Stimulated activated CD4-positive, alpha-beta T cell treated with anti-CD3 and anti-CD28 coated beads, Interleukin-1b, Interleukin-23, amount 100 ng/mL, for 48 hours (primary cell): ENCODE results near the gene USP6NL.

Experiments used
- DNase-seq: peaks from one replicate; pipeline ENCODE4 v3.0.0-alpha.2; 2020

Gene USP6NL

DNA sequence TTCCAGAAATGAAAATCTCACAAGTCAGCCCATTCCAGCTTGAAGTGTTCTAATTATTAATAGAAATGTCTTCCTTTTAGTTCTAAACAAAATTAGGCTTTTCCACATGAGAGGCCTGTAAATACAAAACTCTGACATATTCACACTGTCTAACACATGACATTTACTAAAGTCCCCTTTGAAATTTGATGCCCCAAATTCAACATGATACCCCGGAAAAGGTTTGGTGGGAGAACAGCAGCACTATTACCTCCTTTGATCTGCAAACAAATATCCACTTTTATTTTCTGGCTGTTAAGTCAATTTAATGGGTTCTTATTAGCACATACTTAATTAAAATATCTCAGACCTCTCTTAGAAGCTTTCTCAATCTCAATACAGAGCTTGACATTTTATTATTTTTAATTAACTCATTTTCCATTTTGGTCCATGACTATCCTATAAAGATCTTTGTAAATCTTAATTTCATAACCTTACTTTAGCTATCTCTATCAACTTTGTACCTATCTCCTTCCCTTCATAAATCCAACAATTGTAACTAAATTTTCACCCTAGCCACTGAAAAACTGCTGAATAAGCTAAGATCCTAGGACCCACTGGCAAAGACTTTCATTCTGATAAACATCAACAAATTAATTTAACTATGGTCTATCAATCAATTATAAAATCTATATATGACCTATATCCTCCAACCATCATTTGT, 63.2 kb downstream of the USP6NL start:
- no peak for DNase-seq

DNA sequence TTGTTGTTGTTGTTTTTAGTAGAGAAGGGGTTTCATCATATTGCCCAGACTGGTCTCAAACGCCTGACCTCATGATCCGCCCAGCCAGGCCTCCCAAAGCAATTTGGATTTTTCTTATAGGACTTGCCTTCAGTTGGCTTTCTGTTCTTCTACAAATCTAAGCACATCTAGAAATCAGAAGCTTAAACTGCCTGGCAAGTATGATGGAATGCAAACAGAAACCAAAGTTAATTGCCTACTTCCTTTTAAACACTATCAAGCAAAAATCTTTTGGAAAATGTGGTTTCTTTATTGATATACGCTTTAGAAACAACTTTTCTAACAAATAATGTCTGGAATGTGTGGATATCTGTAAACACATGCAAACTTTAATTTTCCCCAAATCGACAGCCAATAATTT, 64.9 kb downstream of the USP6NL start:
- no peak for DNase-seq

DNA sequence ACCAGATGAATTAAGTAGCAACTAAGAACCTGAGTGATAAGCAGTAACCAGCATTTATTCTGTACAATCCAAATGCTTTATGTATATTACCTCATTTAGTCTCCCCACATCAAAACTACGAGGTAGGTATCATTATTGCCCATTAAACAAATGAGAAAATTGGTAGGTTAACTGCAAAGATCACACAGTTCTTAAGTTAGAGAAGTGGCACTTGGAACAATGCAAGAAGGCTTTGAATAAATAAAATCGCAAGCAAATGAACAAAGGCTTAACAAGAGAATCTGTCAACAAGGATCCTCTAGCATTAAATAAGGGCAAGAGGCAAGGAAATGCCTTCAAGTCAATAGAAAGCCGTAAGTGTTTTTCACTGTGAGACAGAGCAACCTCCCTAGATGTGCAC, 70.2 kb downstream of the USP6NL start:
- DNase-seq, result no peak

DNA sequence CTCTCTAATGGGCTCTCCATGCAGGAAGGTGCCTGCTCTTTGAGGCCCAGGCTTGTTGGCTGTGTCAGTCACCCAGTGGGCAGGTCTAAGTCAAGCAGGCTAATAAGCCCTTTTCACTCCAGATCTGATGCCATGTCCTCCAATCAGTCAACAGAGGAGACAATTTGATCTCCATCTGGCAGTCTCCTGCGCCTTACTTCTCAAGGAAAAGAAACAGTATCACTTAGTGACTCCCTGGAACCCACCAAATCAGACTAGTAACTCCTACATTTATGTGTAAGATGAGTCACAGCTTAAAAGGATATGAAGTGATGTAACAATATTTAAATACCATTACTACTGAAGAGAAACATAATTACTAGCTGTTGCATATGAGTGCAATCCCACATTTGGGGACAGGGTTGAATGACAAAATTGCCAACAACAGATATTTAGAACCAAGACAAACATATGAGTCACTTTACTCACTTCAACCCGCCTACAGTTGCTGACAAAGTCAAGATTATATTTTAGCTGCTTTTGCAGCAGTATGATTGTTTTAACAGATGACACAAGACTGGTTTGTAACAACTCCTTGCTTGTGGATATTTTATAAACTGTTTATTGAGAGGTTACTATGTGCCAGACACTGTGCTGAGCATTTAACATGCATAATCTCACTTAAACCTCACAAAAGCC, 72.1 kb downstream of the USP6NL start:
- no peak for DNase-seq

DNA sequence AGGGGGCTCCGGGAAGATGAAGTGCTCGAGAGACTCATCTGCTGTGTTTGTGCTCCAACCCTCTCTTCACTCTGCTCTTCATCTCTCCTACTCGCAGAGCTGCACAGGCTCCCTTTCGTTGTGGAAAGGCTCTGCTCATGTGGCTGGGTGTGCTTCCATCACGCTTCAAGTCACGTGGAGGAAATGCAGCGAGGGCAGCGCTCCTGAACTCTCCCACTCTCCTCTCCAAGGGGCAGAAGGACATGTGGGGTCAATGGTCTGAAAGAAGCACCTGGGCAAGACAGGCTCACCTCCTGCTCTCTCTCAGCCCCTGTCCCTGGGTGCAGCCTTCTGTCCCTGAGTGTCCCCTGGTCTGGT, 72.6 kb downstream of the USP6NL start:
- DNase-seq, result no peak

DNA sequence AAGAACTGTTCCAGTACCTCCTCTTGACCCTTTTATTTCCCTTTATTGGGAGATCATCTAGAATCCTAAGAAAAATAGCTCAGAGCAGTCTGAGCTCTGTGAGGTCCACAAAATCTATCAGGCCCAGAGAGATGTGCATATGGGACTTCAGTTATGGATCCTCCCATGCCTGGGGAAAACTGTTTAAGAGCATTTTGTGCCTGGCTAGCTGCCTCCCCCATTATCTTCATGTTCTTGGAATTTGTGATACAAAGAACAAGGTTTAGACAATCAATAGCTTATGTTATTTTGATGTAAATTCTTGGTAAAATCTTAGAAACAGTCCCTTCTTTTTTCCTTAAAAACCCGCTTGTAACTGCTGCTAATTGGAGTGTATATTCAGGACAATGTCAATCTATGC, 75.2 kb downstream of the USP6NL start:
- no peak for DNase-seq

DNA sequence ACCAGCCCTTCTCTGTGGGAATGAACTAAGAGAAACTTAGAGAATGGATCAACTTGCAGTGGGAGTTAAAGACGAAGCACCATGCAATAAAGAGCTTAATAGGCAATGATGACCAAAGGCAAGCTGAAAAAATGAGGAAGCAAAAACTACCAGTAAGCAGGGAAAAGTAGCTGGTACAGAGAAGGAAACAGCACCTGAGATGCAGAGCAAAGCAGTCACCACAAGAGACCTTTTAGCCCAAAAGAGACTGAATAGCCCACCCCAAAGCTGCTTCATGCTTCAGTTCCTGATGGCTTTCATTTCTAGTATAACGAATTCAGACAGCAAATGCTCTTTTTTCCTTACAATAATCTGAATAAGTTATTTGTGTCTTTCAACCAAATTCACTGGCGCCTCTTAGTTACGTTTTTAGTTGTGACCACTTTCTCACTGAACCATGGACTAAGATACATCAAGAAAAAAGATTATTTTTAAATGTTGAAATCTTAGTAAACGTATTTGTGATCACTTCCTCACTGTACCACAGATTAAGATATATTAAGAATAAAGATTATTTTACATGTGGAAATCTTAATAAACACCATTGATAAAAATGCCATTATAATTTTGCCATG, 76.0 kb downstream of the USP6NL start:
- no peak for DNase-seq

DNA sequence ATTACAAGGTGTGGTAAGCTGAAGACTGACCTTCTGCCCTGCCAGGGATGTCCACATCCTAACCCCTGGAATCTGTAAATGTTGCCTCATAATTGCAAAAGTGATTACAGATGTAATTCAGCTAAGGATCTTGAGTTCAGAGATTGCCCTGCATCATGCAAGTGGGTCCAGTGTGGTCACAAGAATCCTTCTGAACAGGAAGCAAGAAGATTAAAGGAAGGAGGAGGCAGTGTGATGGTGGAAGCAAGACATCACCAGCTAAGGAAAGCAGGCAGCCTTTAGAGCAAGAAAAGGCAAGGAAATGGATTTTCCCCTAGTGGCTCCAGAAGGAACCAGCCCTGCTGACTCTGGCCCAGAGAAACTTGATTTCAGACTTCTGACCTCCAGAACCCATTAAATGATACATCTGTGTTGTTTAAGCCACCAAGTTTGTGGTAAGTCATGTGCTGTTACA, 78.1 kb downstream of the USP6NL start:
- no peak for DNase-seq

DNA sequence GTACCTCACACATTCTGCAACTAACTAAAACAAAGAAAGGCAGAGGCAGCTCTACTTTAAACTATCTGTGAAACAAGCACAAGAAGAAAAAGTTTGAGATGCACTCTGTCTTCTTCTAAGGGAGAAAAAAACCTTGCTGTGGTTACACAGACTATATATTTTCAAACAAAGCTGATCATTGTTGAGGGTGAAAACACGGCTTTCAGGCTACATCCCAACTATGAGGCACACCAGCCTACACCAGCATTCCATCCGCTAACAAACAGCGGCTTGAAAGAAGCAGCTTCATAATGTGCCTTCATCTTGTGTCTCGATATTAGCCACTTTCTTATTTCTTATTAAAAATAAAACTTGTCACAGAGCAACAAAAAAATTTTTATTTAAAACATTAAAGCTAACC, 79.1 kb downstream of the USP6NL start:
- DNase-seq, result no peak

DNA sequence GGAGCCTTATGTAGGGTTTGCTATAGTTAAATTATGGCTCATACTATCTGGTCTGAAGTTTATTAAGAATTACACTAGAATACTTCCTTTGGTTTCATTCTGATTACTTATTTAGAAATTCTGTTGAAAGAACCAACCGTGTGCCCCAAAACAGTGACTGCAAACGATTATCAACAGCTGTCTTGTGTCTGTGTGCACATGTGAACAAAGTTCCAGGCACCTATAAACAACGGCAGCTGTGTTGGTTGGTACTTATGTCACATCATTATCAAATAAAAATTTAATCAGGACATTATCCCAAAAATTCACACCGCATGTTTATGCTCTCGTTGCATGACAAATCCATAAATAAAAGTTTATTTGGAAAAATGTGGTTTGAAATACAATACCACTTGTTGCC, 80.6 kb downstream of the USP6NL start:
- no peak for DNase-seq

DNA sequence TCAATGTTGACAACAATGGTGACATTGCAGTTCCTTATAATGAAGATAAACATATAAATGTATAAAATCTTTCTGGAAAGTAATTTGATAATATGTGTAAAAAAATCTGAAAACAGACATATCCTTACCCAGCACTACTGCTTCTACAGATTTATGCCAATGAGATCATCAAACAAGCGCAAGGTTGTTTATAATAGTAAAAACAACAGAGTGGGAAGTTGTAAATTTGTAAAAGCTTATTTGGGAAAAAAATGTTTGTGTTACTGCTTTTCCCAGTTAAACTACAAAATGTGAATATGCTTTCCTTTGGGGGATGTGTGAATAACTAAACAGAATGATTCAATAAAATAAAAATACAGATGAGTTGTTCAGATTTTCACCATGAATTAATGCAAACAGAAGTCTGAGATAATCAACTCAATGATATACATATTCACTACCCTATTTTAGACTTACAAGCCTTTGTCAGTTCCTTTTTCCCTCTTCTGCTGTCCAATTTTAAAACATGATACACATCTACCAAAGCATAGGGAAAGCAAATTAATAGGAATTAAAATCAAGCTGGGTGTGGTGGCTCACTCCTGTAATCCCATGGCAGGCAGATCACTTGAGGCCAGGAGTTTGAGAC, 82.1 kb downstream of the USP6NL start:
- no peak for DNase-seq

DNA sequence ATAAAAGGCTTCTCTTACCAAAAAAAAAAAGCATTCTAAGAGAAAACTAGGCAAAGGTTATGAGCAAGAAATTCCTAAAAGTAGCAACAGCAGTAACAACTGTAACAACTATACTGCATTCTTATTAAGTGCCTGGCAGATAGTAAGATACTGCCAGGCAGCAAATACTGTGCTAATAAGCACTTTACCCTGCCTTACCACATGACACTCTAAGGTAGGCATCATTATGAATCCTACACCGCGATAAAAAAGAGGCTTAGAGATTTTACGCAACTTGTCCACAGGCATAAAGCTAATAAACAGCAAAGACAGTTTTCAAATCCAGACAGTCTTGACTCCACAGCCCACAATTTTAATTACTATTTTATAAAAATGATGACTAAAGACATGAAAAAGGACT, 83.2 kb downstream of the USP6NL start:
- DNase-seq, result no peak

DNA sequence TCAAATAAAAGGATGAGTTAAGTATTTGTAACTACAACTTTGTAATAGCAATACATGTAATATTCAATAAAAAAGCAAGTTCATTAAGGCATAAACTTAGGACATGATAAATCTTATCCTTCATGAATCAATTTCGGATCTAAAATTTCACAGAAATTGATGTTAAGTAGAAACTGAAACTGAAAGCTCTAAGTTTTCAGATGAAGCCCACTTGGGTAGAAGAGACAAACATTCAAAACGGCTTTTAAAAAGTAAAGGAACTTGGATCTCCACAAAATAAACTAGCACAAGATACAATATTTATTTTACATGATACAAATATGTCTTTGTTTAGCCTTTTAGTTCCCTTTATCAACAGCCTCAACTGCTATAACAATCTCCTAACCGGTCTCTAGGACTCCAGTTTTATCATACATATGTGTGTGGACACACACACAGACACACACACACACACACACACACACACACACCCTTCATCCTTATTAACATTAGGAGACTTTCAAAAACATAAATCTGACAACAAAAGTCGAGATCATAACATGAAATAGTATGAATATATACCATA, 83.7 kb downstream of the USP6NL start:
- DNase-seq, result no peak

DNA sequence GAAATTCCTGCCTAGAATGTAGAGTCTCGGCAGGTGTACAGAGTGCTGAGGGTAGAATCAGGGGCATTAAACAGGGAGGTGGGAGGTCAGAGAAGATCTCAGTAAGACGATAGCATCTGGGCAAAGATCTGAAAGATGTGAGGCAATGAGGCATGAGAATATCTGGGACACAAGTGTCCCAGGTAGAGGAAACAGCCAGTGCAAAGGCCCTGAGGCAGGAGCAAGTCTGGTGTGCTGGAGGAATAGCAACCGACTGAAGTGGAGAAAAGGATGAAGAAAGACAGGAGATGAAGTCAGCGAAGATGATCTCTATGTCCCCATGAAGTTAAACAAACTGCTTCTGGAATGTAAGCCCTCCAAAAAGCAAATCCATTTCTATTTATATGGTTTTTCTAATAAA, 84.4 kb downstream of the USP6NL start:
- DNase-seq, result no peak

DNA sequence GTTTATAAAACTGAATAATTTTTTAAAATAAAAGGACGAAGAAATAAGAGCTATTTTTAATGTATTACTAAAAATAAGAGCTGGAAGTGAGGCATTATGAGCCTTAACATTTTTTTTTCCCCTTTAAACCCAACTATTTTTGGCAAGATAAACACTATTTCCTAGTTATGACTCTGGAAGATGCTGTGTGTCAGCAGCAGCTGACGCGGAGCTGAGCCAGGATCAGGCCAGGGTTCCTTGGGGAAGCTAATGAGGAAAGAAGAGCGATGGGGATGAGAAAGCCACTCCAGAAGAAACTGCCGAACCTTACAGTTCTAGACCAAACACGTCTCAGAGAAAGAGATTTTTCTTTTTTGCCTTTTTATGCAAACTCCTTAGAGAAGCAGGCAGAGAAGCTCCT, 85.9 kb downstream of the USP6NL start:
- no peak for DNase-seq

DNA sequence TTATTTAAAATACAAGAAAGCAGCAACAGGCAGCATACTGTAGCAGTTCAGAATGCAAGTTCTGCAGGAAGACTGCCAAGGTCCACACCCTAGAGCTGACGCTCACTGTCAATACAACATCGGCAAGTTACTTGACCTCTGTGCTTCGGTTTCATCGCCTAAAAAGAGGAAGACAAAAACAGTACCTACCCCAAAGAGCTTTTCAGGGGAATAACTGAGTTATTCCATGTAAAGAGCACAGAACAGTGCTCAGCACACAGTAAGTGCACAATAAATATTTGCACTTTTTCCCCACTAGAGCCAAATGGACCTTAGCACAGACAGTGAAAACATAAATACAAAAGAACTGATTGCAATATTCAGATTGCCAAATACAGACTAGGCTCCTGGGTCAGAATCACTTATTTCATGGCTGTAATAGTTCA, 88.6 kb downstream of the USP6NL start:
- no peak for DNase-seq

DNA sequence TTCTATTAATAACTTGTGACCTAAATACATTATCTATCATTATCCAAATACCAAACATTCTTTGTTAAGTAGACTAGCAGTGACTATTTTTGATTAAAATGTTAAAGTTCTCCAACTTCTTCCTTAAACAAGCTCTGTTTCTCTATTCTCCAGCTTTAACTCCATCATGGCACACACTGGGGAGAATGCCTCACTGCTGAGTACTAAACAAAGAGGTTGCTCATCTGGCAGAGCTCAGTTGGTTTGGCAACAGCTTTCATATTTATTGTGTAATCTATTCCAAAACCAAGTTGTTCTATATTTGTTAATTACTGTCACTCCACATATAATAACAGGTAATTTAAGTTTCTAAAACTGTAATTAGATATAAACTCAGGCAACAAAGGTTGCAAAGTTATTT, 89.6 kb downstream of the USP6NL start:
- DNase-seq, result no peak

DNA sequence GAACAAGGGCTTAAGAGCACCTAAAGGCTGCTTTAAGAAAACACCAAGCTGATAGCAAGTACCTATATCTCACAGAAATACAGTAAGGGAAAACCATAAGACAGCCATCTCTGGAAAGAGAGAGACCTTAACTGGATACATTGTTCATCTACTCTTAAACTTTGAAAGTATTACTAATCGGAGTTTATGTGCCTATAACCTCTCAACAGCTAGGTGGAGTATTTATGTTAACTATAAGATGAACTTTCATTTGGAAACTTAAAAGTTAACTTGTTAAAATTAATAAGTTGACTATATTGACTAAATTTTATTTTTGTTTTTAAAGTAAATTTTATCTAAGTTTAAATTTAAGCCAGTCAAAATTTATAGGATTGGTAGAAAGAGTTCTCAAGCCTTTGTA, 90.6 kb downstream of the USP6NL start:
- DNase-seq, result no peak

DNA sequence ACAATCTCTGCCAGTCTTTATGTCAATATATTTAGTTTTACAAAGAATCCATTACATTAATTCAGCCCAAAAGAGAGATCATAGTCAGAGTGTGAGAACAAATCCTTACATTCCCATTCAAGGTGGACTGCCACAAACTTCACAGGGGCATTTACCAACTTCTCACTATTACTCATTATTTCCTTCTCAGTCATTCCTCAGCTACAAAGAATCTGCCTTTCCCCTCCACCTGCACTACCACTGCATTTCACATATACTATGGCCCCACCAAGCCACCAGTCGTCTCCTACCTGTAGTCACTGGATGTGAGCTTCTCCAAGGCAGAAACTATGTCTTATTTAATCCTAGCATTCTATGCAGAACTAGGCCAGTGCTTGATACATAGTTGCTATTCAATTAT, 94.3 kb downstream of the USP6NL start:
- DNase-seq, result peak; percentile 27

DNA sequence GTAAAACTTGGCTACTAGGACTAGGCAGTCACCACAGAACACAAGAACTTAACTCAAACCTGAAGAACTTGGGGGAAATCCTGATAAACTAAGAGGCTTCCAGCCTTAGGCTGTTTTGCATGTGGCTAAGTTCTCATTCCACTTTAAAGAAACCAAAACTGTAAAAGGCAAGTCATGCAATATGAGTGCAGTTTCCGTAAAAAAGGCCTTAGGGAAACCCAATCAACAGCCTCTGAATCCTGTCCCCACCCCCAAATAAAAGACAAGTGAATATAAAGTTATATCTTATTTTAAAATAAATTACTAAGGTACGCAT, 95.1 kb downstream of the USP6NL start:
- DNase-seq, result no peak

DNA sequence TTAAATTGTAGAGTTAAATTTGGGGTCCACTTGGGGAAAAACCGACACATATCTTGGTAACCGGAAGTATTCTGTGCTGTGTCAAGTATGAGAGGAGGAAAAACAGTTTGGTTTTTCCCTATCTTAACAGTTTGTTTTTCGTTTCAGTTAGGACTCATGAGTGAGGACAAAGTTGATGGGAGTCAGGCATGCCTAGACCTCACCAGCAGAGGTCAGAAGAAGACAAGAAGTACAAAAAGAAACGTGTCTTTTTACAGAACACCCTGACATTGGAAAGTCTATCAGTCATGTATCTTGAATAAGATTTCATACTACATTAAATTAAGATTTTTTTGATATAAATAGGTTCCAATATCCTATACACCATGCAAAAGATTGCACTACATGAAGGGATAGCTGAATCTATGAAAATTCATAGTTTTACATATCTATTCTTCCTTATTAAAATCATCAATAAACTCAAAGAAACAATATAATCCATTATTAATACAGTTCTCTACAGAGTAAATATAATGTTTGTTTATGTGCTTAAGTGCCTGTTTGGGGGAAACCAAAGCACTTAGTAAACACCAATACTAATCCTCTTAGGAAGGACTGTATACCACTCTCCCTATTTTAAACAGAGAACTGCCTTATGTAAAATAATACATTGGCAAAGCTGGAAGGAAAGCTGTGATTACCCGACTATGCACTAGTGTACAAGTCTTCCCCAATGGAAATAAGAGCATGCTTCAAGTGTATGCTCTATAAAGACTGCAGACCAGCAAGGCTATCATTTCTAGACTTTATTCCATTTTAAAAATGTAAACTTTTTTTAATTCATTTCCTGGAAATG, 95.6 kb downstream of the USP6NL start:
- peak; percentile 42 for DNase-seq

DNA sequence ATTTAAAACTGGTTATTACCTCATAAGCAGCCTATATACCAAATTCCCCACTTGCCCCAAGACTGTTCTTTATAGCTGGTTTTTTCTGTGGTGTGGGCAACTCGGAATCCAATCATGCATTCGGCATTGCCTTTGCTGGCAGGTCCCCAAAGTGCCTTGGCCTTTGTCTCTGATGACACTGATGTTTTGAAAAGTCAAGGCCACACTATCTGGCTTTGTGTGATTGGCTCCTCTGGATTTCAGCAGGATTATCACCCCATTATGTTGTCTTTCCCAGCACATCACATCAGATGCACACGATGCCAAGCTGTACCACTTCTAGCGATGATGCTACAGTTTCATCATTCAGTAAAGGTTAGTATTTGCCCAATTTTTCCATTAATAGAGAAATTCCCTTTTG, 97.7 kb downstream of the USP6NL start:
- no peak for DNase-seq

DNA sequence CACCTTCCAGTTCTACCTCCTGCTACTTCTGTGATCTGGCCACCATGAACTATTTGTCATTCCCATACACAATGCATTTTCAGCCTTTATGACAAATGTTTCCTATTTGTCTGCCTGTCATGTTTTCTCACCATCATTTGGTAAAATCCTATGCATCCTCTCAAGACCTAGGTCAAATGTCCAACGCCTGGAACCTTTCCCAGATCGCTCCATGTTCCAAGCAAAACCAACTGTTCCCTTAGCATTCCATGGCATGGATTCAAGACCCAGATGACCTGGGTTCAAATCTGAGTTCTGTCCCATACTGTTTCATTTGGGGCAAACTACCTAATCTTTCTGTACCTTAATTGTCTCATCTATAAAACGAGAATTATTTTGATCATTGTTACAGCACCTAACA, 98.9 kb downstream of the USP6NL start:
- DNase-seq, result no peak
